Testis (tissue), 3 donors: ENCODE results near the gene MCTP1. TPM values are rescaled to one million over a fixed set of nuclear protein-coding genes. Genes with fewer than 3 reads are reported as not detected.

ENCODE experiments used
- DNase-seq: peaks from one replicate; pipeline ENCODE4 v3.0.0-alpha.2; 2019
- H3K27ac ChIP-seq, 2 donors: fragments of 200-600 bp; sonication (generic); one replicate each; pipeline ENCODE4 v1.5.1; 2019
- H3K27me3 ChIP-seq: fragments of 200-600 bp; sonication (generic); one replicate; pipeline ENCODE4 v1.5.1; 2019
- H3K36me3 ChIP-seq: fragments of 200-600 bp; sonication (generic); one replicate; pipeline ENCODE4 v1.5.1; 2017; ENCODE audit warnings: low read depth; ENCODE audit errors: missing control alignments
- H3K4me1 ChIP-seq: fragments of 200-600 bp; sonication (generic); one replicate; pipeline ENCODE4 v1.5.1; 2019
- H3K4me3 ChIP-seq, 2 donors: fragments of 200-600 bp; sonication (generic); one replicate each; pipeline ENCODE4 v1.5.1; 2017 to 2019
- H3K9me3 ChIP-seq: fragments of 200-600 bp; sonication (generic); one replicate; pipeline ENCODE4 v1.5.1; 2017
- CTCF ChIP-seq, 3 experiments: fragments of 450-650 bp in 2 of 3; fragments of 200-600 bp in 1 of 3; sonication (generic) in 1 of 3; IDR thresholded peaks; one replicate each; pipeline ENCODE4 v1.5.1; 2016 to 2019; ENCODE audit warnings: antibody characterized with exemption in 3 of 3, mild to moderate bottlenecking in 2 of 3, moderate library complexity in 1 of 3
- POLR2A ChIP-seq: fragments of 450-650 bp; IDR thresholded peaks from one replicate; pipeline ENCODE4 v1.6.1; 2017; ENCODE audit warnings: antibody characterized with exemption, mild to moderate bottlenecking, moderate library complexity
- WGBS, 2 donors: methylation state at CpG; one replicate each; pipeline ENCODE4 v1.1.5; 2018; 5-methylcytosine and 5-hydroxymethylcytosine counted together
- intact Hi-C: fragments of 100-400 bp; cut with DNase I; formaldehyde crosslinking; loops from one replicate; pipeline ENCODE4 v1.15.1; 2023; ENCODE audit warnings: low total_unique reads
- polyA plus RNA-seq: library from polyadenylated mRNA; stranded (reverse); fragments of 350-450 nt; fragmentation: Illumina TruSeq; extraction: RNeasy Lipid Tissue Mini Kit (QIAGEN cat#74804); gene quantifications from one replicate; pipeline ENCODE4 v1.2.3, GENCODE V29; 2014; ENCODE audit warnings: low read depth, low replicate concordance; ENCODE audit not compliant: insufficient read depth
- total RNA-seq, 2 donors: library from RNA; depleted of rRNA; stranded (reverse); fragments of >200 nt; gene quantifications; one replicate each; pipeline ENCODE4 v1.2.3, GENCODE V29; 2016

Gene MCTP1
- total and polyA plus RNA-seq, 3 donors from 2014 or later: 7.4 to 15.5 (median 9.7) TPM

GRCh38 chr5:95053253-95053652, 231.6 kb downstream of the MCTP1 start:
- TF ChIP-seq POLR2A (no peak), CTCF (IDR thresholded peaks at IDR 0.05) (no peak)
- intact Hi-C loops: no loop called here
- 89 to 96% methylated on average over 7 of the region's 7 CpGs for WGBS, 2 donors

GRCh38 chr5:95050708-95051107, 234.2 kb downstream of the MCTP1 start:
- Histone ChIP-seq H3K4me3 (no peak overlapping the region), H3K27ac (no peak overlapping the region), H3K4me1 (no peaks in the 10 kb centered on the region), H3K9me3 (no peaks in the 10 kb centered on the region), H3K36me3 (no peaks in the 10 kb centered on the region), H3K27me3 (no peaks in the 10 kb centered on the region)
- DNase-seq: no peak
- TF ChIP-seq CTCF (IDR thresholded peaks at IDR 0.05) (no peak), POLR2A (no peak)
- WGBS, 2 donors: 61 to 63% methylated on average over 1 of the region's 1 CpG
- intact Hi-C loops: no loop called here

More at GRCh38 chr5:95053253-95053652, 231.6 kb downstream of the MCTP1 start:
- Histone ChIP-seq H3K4me1 (no peaks in the 10 kb centered on the region), H3K27ac (no peak overlapping the region), H3K36me3 (no peaks in the 10 kb centered on the region), H3K4me3 (no peak overlapping the region), H3K9me3 (no peaks in the 10 kb centered on the region), H3K27me3 (no peaks in the 10 kb centered on the region)
- DNase-seq: no peak

- Histone ChIP-seq H3K4me1 (no peaks in the 10 kb centered on the region), H3K4me3 (no peak overlapping the region), H3K36me3 (no peaks in the 10 kb centered on the region), H3K9me3 (no peaks in the 10 kb centered on the region), H3K27ac (no peak overlapping the region), H3K27me3 (no peaks in the 10 kb centered on the region)
- intact Hi-C loops: no loop called here
- whole genome bisulfite sequencing, 2 donors: 76 to 81% methylated on average over 1 of the region's 1 CpG
- no peak for TF ChIP-seq CTCF (IDR thresholded peaks at IDR 0.05)
- no peak for TF ChIP-seq POLR2A
- no peak for DNase-seq
Measured at GRCh38 chr5:95048628-95049027, 236.3 kb downstream of the MCTP1 start.

GRCh38 chr5:95045181-95045965, 239.5 kb downstream of the MCTP1 start:
- H3K36me3 ChIP-seq: no peaks in the 10 kb centered on the region
- H3K27me3 ChIP-seq: no peaks in the 10 kb centered on the region
- intact Hi-C loops: no loop called here
- no peak overlapping the region for H3K4me3 ChIP-seq
- no peaks in the 10 kb centered on the region for H3K9me3 ChIP-seq
- H3K27ac ChIP-seq: no peak overlapping the region
- H3K4me1 ChIP-seq: no peaks in the 10 kb centered on the region
- 61 to 71% methylated on average over 5 of the region's 5 CpGs for WGBS, 2 donors
- DNase-seq: no peak
- TF ChIP-seq POLR2A (no peak), CTCF (IDR thresholded peaks at IDR 0.05) (no peak)

- Histone ChIP-seq H3K27me3 (no peaks in the 10 kb centered on the region), H3K9me3 (no peaks in the 10 kb centered on the region), H3K27ac (no peak overlapping the region), H3K4me1 (no peaks in the 10 kb centered on the region), H3K36me3 (no peaks in the 10 kb centered on the region), H3K4me3 (no peak overlapping the region)
- intact Hi-C loops: no loop called here
- WGBS, 2 donors: 63 to 68% methylated on average over 2 of the region's 2 CpGs
- DNase-seq: no peak
- TF ChIP-seq CTCF (IDR thresholded peaks at IDR 0.05) (no peak), POLR2A (no peak)
Measured at GRCh38 chr5:95044096-95044495, 240.8 kb downstream of the MCTP1 start.
